GM10266 (cell line): ENCODE measurements around the gene MCTP1.

Experiments
- DNase-seq: peaks from one replicate; pipeline ENCODE4 v3.0.0; 2012; ENCODE audit errors: extremely low spot score
- TF ChIP-seq, protein P1 (sequence below): IDR thresholded peaks from 2 replicates; pipeline ENCODE4 v1.5.1; 2012; ENCODE audit warnings: mild to moderate bottlenecking, low read depth; ENCODE audit not compliant: control insufficient read depth, insufficient read depth; ENCODE audit errors: missing control alignments

The MCTP1 gene

DNA sequence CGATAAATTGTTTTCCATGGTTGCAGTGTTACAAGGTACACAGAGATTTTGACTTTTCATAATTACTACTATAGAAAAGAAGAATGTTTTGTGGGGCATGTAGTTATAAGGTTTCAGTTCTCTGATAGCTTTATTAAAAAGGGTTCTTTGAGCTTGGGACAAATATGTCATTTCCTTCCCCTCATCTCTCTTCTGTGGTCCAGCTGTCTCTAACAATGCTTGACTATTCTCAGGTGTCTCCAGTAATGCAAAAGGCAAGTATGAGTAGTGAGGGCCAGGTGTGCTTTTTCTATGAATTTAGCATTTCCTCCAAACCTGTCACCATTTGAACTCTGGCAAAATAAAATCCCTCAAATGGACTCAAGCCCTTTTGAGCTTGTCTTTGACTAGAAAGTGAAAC lies 582.2 kb downstream of the MCTP1 start:
- TF ChIP-seq, protein P1, sequence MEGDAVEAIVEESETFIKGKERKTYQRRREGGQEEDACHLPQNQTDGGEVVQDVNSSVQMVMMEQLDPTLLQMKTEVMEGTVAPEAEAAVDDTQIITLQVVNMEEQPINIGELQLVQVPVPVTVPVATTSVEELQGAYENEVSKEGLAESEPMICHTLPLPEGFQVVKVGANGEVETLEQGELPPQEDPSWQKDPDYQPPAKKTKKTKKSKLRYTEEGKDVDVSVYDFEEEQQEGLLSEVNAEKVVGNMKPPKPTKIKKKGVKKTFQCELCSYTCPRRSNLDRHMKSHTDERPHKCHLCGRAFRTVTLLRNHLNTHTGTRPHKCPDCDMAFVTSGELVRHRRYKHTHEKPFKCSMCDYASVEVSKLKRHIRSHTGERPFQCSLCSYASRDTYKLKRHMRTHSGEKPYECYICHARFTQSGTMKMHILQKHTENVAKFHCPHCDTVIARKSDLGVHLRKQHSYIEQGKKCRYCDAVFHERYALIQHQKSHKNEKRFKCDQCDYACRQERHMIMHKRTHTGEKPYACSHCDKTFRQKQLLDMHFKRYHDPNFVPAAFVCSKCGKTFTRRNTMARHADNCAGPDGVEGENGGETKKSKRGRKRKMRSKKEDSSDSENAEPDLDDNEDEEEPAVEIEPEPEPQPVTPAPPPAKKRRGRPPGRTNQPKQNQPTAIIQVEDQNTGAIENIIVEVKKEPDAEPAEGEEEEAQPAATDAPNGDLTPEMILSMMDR: no peak

GRCh38 chr5:94700592-94700991 lies 584.3 kb downstream of the MCTP1 start:
- TF ChIP-seq, protein P1: no peak
- DNase-seq: peak; percentile 6

More for the DNA sequence above, 582.2 kb downstream of the MCTP1 start:
- peak; percentile 4 for DNase-seq

- no peak for DNase-seq
- TF ChIP-seq, protein P1: no peak
These were observed 585.3 kb downstream of the MCTP1 start for GRCh38 chr5:94699562-94699961.

- TF ChIP-seq, protein P1: no peak
These were observed 586.7 kb downstream of the MCTP1 start for GRCh38 chr5:94698197-94698596.

DNA sequence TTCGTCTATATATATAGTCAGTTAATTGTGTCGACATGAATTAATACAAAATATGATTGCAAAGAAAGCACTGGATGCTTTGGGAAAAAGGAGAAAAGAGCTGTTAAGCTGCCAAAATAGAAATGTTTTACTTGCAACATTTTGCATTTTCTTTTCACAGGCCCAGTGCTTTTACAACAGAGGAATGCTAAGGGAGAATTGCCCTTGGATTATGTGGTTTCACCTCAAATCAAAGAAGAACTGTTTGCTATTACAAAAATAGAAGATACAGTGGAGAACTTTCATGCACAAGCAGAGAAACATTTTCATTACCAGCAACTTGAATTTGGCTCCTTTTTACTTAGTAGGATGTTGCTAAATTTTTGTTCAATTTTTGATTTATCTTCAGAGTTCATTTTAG lies 590.2 kb downstream of the MCTP1 start:
- no peak for DNase-seq
- TF ChIP-seq, protein P1: no peak

More at GRCh38 chr5:94698197-94698596, 586.7 kb downstream of the MCTP1 start:
- no peak for DNase-seq

DNA sequence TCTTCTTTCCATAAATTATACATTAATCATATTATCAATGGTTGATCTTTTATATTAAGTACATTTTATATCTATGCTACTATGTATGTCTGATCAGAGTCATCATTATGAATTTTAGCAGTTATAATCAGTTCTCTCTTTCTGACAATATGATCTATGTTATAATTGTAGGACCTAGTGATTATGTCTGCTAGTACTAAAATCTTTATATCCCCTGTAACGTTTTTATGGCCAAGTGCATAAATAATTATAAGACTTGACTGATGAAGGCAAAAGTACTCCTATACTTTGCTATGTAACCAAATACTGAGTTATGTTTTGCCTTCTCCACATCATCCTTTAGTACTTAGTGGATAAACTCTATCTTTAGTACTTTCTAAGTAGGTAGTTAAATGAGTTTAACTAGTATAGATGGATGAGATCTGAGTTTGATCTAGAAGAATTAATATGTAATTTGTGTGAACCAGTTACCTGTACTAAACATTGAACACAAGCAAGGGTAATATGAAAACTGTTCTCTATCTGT lies 591.0 kb downstream of the MCTP1 start:
- TF ChIP-seq, protein P1: no peak
- no peak for DNase-seq

DNA sequence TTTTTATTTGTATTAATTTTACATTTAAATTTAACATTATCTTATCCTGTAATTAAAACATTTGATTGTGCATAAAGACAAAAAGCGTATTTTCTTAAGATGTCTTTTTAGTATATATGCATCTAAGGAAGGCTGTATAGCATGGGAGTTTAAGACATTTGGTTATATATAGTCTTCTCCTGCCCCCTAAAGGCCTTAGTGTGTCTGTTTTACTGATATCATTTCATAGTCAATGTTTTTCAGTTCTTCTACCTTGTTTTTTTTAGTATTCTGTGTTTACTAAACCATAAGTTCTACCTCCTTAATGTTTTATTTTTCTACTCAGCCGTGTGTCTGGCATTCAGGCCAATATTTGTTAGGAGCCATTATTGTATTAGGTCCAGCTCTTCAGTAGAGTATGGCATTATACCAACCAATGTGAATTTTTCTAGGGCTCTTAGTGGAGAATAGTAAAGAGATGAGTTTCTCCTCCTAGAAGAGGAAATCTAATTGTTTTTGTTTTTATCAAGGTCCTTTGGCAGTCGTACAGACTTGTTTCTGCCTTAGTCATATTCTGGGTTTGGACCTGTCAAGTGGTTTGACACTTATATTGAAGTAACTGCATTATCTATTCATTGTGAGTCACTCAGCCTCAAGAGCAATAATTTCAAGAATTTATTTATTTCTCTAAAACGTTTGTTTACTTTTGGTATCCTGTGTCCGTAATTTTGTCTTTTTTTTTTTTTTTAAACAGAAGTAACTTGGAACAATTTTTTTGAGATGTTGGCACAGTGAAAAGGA lies 591.7 kb downstream of the MCTP1 start:
- peak; percentile 7 for DNase-seq
- TF ChIP-seq, protein P1: peak; percentile 27
